Body of pancreas (tissue), 4 donors: ENCODE measurements around the gene PTPN21. TPM values are rescaled to one million over a fixed set of nuclear protein-coding genes. Genes with fewer than 3 reads are reported as not detected.

Source experiments
- ATAC-seq: fragments of 150-250 bp; one replicate; pipeline ENCODE4 v1.9.1; 2016
- DNase-seq, 4 donors: peaks; one replicate each; pipeline ENCODE4 v3.0.0-alpha.2; 2019
- H3K27ac ChIP-seq, 4 donors: fragments of 200-600 bp; sonication (generic); 1 replicate in 3 of 4; 2 replicates in 1 of 4; pipeline versions ENCODE4 v1.5.1 to v1.6.1; 2016 to 2019; ENCODE audit warnings: mild to moderate bottlenecking in 1 of 4, mixed read lengths in 1 of 4, moderate library complexity in 1 of 4
- H3K27me3 ChIP-seq, 2 donors: fragments of 200-600 bp; sonication (generic); one replicate each; pipeline ENCODE4 v1.6.0; 2016; ENCODE audit warnings: mild to moderate bottlenecking in 1 of 2
- H3K36me3 ChIP-seq, 2 donors: fragments of 200-600 bp; sonication (generic); replicated peaks in 1 of 2; 2 replicates each; pipeline ENCODE4 v1.5.1; 2016; ENCODE audit warnings: low read depth in 2 of 2; ENCODE audit not compliant: insufficient read depth in 1 of 2
- H3K4me1 ChIP-seq: fragments of 200-600 bp; sonication (generic); one replicate; pipeline ENCODE4 v1.6.0; 2016
- H3K4me3 ChIP-seq, 2 donors: fragments of 200-600 bp; sonication (generic); 1 replicate in 1 of 2; 2 replicates in 1 of 2; pipeline ENCODE4 v1.5.1; 2016 to 2019
- H3K9me3 ChIP-seq, 3 donors: fragments of 200-600 bp; sonication (generic); 1 replicate in 2 of 3; 2 replicates in 1 of 3; pipeline ENCODE4 v1.5.1; 2016
- CTCF ChIP-seq, 7 experiments: fragments of 450-650 bp in 4 of 7; fragments of 200-600 bp in 3 of 7; sonication (generic) in 3 of 7; IDR thresholded peaks; one replicate each; pipeline ENCODE4 v1.5.1; 2016 to 2019; ENCODE audit warnings: antibody characterized with exemption in 7 of 7
- POLR2A ChIP-seq, 3 donors: fragments of 450-650 bp; IDR thresholded peaks; one replicate each; pipeline ENCODE4 v1.6.1; 2016; ENCODE audit warnings: antibody characterized with exemption in 3 of 3, mild to moderate bottlenecking in 2 of 3
- WGBS, 2 donors: methylation state at CpG; one replicate each; pipeline ENCODE4 v1.1.5; 2017; 5-methylcytosine and 5-hydroxymethylcytosine counted together
- intact Hi-C: fragments of 100-400 bp; cut with DNase I; formaldehyde crosslinking; loops from one replicate; pipeline ENCODE4 v1.15.1; 2023
- total RNA-seq, 2 donors: library from RNA; depleted of rRNA; stranded (reverse); fragments of >200 nt; gene quantifications; one replicate each; pipeline ENCODE4 v1.1.0, GENCODE V29; 2016

The PTPN21 gene
- total RNA-seq, 2 donors from 2014 or later: 10.5 to 10.9 TPM

DNA sequence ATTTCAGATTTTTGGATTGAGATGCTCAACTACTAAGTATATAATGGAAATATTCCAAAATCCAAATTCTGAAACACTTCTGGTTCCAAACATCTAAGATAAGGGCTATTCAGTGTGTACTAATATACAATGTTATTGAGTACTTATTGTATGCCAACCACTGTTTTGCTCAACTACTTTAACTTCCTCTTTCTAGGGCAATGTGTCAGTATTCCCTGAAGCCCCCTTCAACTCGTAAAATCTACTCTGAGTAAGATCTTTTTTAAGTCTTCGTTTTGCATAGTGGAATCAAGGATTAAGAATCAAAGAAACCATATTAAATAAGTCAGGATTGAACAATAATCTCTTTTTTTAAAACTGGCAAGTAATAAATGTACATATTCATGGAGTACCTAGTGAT, 123.8 kb downstream of the PTPN21 start:
- ATAC-seq: no peak
- Histone ChIP-seq H3K4me3 (no peak overlapping the region), H3K27ac (no peak overlapping the region), H3K36me3 (no peaks in the 10 kb centered on the region), H3K27me3 (no peaks in the 10 kb centered on the region), H3K9me3 (no peaks in the 10 kb centered on the region), H3K4me1 (no peaks in the 10 kb centered on the region)
- TF ChIP-seq CTCF (IDR thresholded peaks at IDR 0.05) (no peak), POLR2A (IDR thresholded peaks at IDR 0.05) (no peak)
- WGBS, 2 donors: 83 to 86% methylated on average over 2 of the region's 2 CpGs
- no peak for DNase-seq
- intact Hi-C loops: no loop called here

DNA sequence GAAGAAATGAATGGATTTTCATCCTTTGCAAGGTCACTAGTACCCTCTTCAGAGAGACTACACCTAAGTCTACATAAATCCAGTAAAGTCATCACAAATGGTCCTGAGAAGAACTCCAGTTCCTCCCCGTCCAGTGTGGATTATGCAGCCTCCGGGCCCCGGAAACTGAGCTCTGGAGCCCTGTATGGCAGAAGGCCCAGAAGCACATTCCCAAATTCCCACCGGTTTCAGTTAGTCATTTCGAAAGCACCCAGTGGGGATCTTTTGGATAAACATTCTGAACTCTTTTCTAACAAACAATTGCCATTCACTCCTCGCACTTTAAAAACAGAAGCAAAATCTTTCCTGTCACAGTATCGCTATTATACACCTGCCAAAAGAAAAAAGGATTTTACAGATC, 128.5 kb downstream of the PTPN21 start:
- no peak for ATAC-seq
- peak in 1 of 4 donors; percentile 48 for DNase-seq
- H3K27me3 ChIP-seq: no peaks in the 10 kb centered on the region
- no peak overlapping the region for H3K27ac ChIP-seq
- 65 to 78% methylated on average over 7 of the region's 7 CpGs for WGBS, 2 donors
- no peaks in the 10 kb centered on the region for H3K36me3 ChIP-seq
- intact Hi-C loops: no loop called here
- H3K4me3 ChIP-seq: no peak overlapping the region
- TF ChIP-seq POLR2A (IDR thresholded peaks at IDR 0.05) (no peak), CTCF (IDR thresholded peaks at IDR 0.05) (no peak)
- H3K4me1 ChIP-seq: no peaks in the 10 kb centered on the region
- no peaks in the 10 kb centered on the region for H3K9me3 ChIP-seq

DNA sequence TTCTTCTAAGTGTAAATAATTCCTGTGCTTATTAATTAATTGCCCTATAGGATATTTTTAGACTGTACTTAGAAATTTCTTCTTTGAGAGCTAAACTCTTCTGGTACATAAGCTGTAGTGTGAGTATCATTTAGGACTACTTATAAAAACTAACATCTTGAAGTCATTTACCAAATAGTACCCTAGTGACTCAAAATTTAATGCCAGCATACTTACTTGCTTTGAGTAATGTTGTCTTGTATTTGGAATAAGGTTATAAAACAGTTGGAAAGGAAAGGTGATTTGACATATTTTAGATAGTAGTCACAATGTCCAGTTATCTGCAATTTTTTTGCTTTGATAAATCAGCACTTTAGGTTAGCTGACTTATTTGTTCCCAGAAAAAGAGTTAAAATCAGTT, 130.2 kb downstream of the PTPN21 start:
- Histone ChIP-seq H3K36me3 (no peaks in the 10 kb centered on the region), H3K27ac (no peak overlapping the region), H3K4me3 (no peak overlapping the region), H3K9me3 (no peaks in the 10 kb centered on the region), H3K27me3 (no peaks in the 10 kb centered on the region), H3K4me1 (peaks cover 12% of the 10 kb centered on the region)
- DNase-seq (no peak), ATAC-seq (no peak)
- TF ChIP-seq POLR2A (IDR thresholded peaks at IDR 0.05): no peak
- no peak for TF ChIP-seq CTCF (IDR thresholded peaks at IDR 0.05)
- intact Hi-C loops: no loop called here

DNA sequence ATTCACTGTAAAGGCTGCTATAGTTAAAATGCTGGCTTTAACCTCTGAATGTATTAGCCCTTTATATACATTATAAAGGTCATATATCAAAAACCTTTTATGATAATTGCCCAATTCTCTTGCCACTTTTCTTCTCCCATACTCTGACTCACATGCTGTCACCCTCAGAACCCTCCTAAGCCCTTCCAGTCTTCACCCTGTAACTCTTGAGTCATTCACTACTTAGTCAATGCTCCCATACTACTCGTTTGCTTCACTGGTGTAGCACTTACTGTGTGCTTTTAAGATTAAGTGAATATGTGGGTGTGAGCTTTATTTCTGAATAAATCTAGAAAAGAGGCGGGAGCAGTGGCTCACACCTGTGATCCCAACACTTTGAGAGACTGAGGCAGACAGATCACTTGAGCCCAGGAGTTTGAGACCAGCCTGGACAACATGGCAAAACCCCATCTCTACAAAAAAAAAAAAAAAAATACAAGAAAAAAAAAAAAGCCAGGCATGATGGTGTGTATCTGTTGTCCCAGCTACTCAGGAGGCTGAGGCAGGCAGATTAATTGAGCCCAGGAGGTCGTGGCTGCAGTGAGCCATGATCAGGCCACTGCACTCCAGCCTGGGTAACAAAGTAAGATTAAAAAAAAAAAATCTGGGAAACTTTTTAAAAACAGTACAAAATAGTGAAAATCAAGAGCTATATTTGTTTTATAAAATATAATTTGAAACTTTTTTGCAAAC, 131.7 kb downstream of the PTPN21 start:
- H3K36me3 ChIP-seq: no peaks in the 10 kb centered on the region
- H3K9me3 ChIP-seq: no peaks in the 10 kb centered on the region
- ATAC-seq: no peak
- no peak for TF ChIP-seq POLR2A (IDR thresholded peaks at IDR 0.05)
- WGBS, 2 donors: 83 to 93% methylated on average over 3 of the region's 3 CpGs
- H3K27me3 ChIP-seq: no peaks in the 10 kb centered on the region
- H3K27ac ChIP-seq: no peak overlapping the region
- intact Hi-C loops: no loop called here
- H3K4me3 ChIP-seq: no peak overlapping the region
- DNase-seq: no peak
- H3K4me1 ChIP-seq: peaks cover 14% of the 10 kb centered on the region

DNA sequence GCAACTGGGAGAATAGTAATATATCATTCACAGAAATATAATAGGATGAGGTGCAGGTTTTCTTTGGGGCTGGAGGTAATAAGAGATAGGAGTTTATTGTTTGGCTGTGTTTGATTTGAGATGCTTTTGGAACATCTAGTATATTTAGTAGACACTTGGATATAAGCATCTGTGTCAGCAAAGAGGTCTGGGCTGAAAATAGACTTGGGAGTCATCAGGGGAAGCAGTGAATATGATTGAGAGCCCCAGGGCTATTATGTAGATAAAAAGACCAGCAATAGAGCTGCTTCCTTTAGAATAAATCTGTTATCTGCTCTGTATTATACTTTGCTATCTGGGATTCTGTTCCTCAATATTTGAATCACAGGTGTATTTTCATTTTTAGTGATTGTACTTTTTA, 132.8 kb downstream of the PTPN21 start:
- Histone ChIP-seq H3K4me3 (no peak overlapping the region), H3K4me1 (peaks cover 14% of the 10 kb centered on the region), H3K9me3 (no peaks in the 10 kb centered on the region), H3K36me3 (peaks cover 0 to 4% of the 10 kb centered on the region in 2 donors), H3K27ac (no peak overlapping the region), H3K27me3 (no peaks in the 10 kb centered on the region)
- TF ChIP-seq POLR2A (IDR thresholded peaks at IDR 0.05): no peak
- TF ChIP-seq CTCF (IDR thresholded peaks at IDR 0.05): no peak
- ATAC-seq (no peak), DNase-seq (no peak)
- intact Hi-C loops: no loop called here
